WTC11 (cell line): ENCODE results near the gene KAZN. TPM values are rescaled to one million over a fixed set of nuclear protein-coding genes. Genes with fewer than 3 reads are reported as not detected.

ENCODE experiments used
- ATAC-seq: fragments of 200-7000 bp; cut with Tn5 transposase; 2 replicates; pipeline ENCODE4 v1.10.0; 2021; ENCODE audit warnings: mild to moderate bottlenecking, moderate library complexity
- CTCF ChIA-PET: fragments of 300-600 bp; sonication (Branson Sonifier 250); formaldehyde crosslinking; loops from one replicate; lab custom pipeline; 2021; ENCODE audit warnings: antibody characterized with exemption; lab: Charles Lee
- POLR2A ChIA-PET: fragments of 350-600 bp; sonication (Branson Sonifier 250); formaldehyde crosslinking; loops from one replicate; lab custom pipeline; 2021; ENCODE audit warnings: antibody characterized with exemption; lab: Charles Lee
- DNase-seq: peaks from one replicate; pipeline ENCODE4 v3.0.0; 2021; ENCODE audit warnings: low spot score
- H3K27ac Mint-ChIP-seq: 2 replicates; pipeline ENCODE4 v1.8.0; 2021; ENCODE audit warnings: mixed read lengths
- H3K27me3 Mint-ChIP-seq: 2 replicates; pipeline ENCODE4 v1.8.0; 2021; ENCODE audit warnings: low read depth, mild to moderate bottlenecking, moderate library complexity, mixed read lengths
- H3K36me3 Mint-ChIP-seq: 2 replicates; pipeline ENCODE4 v1.8.0; 2021; ENCODE audit warnings: mixed read lengths
- H3K4me1 Mint-ChIP-seq: 2 replicates; pipeline ENCODE4 v1.8.0; 2022; ENCODE audit warnings: mixed read lengths
- H3K4me3 Mint-ChIP-seq: 2 replicates; pipeline ENCODE4 v1.8.0; 2021; ENCODE audit warnings: mild to moderate bottlenecking, moderate library complexity, mixed read lengths
- H3K9me3 Mint-ChIP-seq: 2 replicates; pipeline ENCODE4 v1.8.0; 2021; ENCODE audit warnings: mixed read lengths
- ARID4B ChIP-seq: sonication (generic); formaldehyde crosslinking; IDR thresholded peaks from 2 replicates; pipeline ENCODE4 v1.8.0; 2023; ENCODE audit warnings: missing genetic modification reagents, mild to moderate bottlenecking, borderline replicate concordance
- ATF3 ChIP-seq: sonication (generic); formaldehyde crosslinking; conservative IDR thresholded peaks from 2 replicates; pipeline ENCODE4 v1.8.1; 2022; ENCODE audit warnings: mild to moderate bottlenecking, missing genetic modification reagents
- E2F4 ChIP-seq: sonication (generic); formaldehyde crosslinking; IDR thresholded peaks from 2 replicates; pipeline ENCODE4 v1.8.1; 2022; ENCODE audit warnings: low read depth, mild to moderate bottlenecking, moderate library complexity, missing genetic modification reagents, borderline replicate concordance
- E2F5 ChIP-seq: sonication (generic); formaldehyde crosslinking; IDR thresholded peaks from 2 replicates; pipeline ENCODE4 v1.8.1; 2022; ENCODE audit warnings: mild to moderate bottlenecking, moderate library complexity, missing genetic modification reagents
- ERG ChIP-seq: fragments of 250-450 bp; sonication (Bioruptor Pico); IDR thresholded peaks from 2 replicates; pipeline ENCODE4 v1.8.0; 2021; ENCODE audit warnings: mild to moderate bottlenecking
- ESRRA ChIP-seq: sonication (generic); formaldehyde crosslinking; IDR thresholded peaks from 2 replicates; pipeline ENCODE4 v1.8.1; 2022; ENCODE audit warnings: mild to moderate bottlenecking, missing genetic modification reagents, borderline replicate concordance
- ETV6 ChIP-seq: sonication (generic); formaldehyde crosslinking; IDR thresholded peaks from 2 replicates; pipeline ENCODE4 v1.8.1; 2022; ENCODE audit warnings: mild to moderate bottlenecking, missing genetic modification reagents
- FOXP1 ChIP-seq: sonication (generic); formaldehyde crosslinking; IDR thresholded peaks from 2 replicates; pipeline ENCODE4 v1.8.0; 2022; ENCODE audit warnings: missing genetic modification reagents, mild to moderate bottlenecking, moderate library complexity, borderline replicate concordance
- FOXP4 ChIP-seq: sonication (generic); formaldehyde crosslinking; IDR thresholded peaks from 2 replicates; pipeline ENCODE4 v1.8.0; 2022; ENCODE audit warnings: mild to moderate bottlenecking, missing genetic modification reagents
- OVOL2 ChIP-seq: fragments of 250-450 bp; sonication (Bioruptor Pico); IDR thresholded peaks from 2 replicates; pipeline ENCODE4 v1.9.0; 2021; ENCODE audit warnings: mild to moderate bottlenecking, borderline replicate concordance
- PRRX2 ChIP-seq: fragments of 250-450 bp; sonication (Bioruptor Pico); IDR thresholded peaks from 2 replicates; pipeline ENCODE4 v1.8.0; 2021; ENCODE audit warnings: mild to moderate bottlenecking
- RELA ChIP-seq: sonication (generic); formaldehyde crosslinking; IDR thresholded peaks from 2 replicates; pipeline ENCODE4 v1.8.1; 2022; ENCODE audit warnings: missing genetic modification reagents, mild to moderate bottlenecking, borderline replicate concordance
- SMAD3 ChIP-seq: sonication (generic); formaldehyde crosslinking; IDR thresholded peaks from 2 replicates; pipeline ENCODE4 v1.8.0; 2022; ENCODE audit warnings: missing genetic modification reagents, mild to moderate bottlenecking, borderline replicate concordance
- SP1 ChIP-seq: sonication (generic); formaldehyde crosslinking; conservative IDR thresholded peaks from 2 replicates; pipeline ENCODE4 v1.8.1; 2022; ENCODE audit warnings: missing genetic modification reagents
- TCF7 ChIP-seq: sonication (generic); formaldehyde crosslinking; IDR thresholded peaks from 2 replicates; pipeline ENCODE4 v1.8.0; 2022; ENCODE audit warnings: mild to moderate bottlenecking, low read depth, missing genetic modification reagents, moderate library complexity
- TEAD1 ChIP-seq: sonication (generic); formaldehyde crosslinking; IDR thresholded peaks from 2 replicates; pipeline ENCODE4 v1.8.0; 2022; ENCODE audit warnings: mild to moderate bottlenecking, missing genetic modification reagents
- TEAD4 ChIP-seq: sonication (generic); formaldehyde crosslinking; IDR thresholded peaks from 2 replicates; pipeline ENCODE4 v1.8.0; 2022; ENCODE audit warnings: mild to moderate bottlenecking, missing genetic modification reagents
- ZNF138 ChIP-seq: sonication (generic); formaldehyde crosslinking; conservative IDR thresholded peaks from 2 replicates; pipeline ENCODE4 v1.8.1; 2022; ENCODE audit warnings: mild to moderate bottlenecking, moderate library complexity, missing genetic modification reagents
- ZNF317 ChIP-seq: sonication (generic); formaldehyde crosslinking; IDR thresholded peaks from 2 replicates; pipeline ENCODE4 v1.8.1; 2023; ENCODE audit warnings: low read depth, mild to moderate bottlenecking, moderate library complexity, missing genetic modification reagents, borderline replicate concordance
- ZNF671 ChIP-seq: fragments of 250-450 bp; sonication (Bioruptor Pico); IDR thresholded peaks from 2 replicates; pipeline ENCODE4 v1.8.0; 2021; ENCODE audit warnings: mild to moderate bottlenecking
- total RNA-seq: library from RNA; stranded (reverse); gene quantifications from 3 replicates; pipeline ENCODE4 v1.2.3, GENCODE V29; 2021

Gene KAZN
- total RNA-seq, 1 experiment from 2014 or later, result 19.9 TPM

- TF ChIP-seq ARID4B (CRISPR knock-in tag) (no peak), ZNF317 (no peak), TEAD4 (no peak), ZNF671 (CRISPR knock-in tag) (no peak)
Observed at GRCh38 chr1:14656384-14656937, 58.0 kb downstream of the KAZN start (continued).

- Mint-ChIP-seq H3K27me3 (no peaks in the 10 kb centered on the region), H3K27ac (no peak overlapping the region), H3K4me3 (no peak overlapping the region), H3K4me1 (peaks cover 24% of the 10 kb centered on the region), H3K36me3 (peaks cover 4% of the 10 kb centered on the region), H3K9me3 (peaks cover 4% of the 10 kb centered on the region)
- ChIA-PET POLR2A (no interaction called here), CTCF (interaction anchor here (1.0 kb wide), 1 partner anchor 146 kb away, joined by 3 read pairs; no protein-coding TSS in a partner anchor)
- peak; percentile 49 for ATAC-seq
- TF ChIP-seq E2F4 (CRISPR knock-in tag) (no peak), FOXP1 (no peak), ERG (no peak), OVOL2 (CRISPR knock-in tag) (no peak), SP1 (no peak)
- no peak for DNase-seq
Observed at GRCh38 chr1:14658642-14659041, 60.2 kb downstream of the KAZN start.

- Mint-ChIP-seq H3K4me3 (no peak overlapping the region), H3K36me3 (peaks cover 8% of the 10 kb centered on the region), H3K27ac (no peak overlapping the region), H3K9me3 (peaks cover 7% of the 10 kb centered on the region), H3K4me1 (peaks cover 24% of the 10 kb centered on the region), H3K27me3 (no peaks in the 10 kb centered on the region)
- ChIA-PET POLR2A (interaction anchor here (0.6 kb wide), 1 partner anchor 402 kb away, joined by 4 read pairs; no protein-coding TSS in a partner anchor), CTCF (interaction anchor here (1.0 kb wide), 1 partner anchor 70 kb away, joined by 4 read pairs; no protein-coding TSS in a partner anchor)
- ATAC-seq (no peak), DNase-seq (no peak)
- no peak for TF ChIP-seq ZNF138 (CRISPR knock-in tag)
- TF ChIP-seq ATF3 (CRISPR knock-in tag), result no peak
- TF ChIP-seq ESRRA (CRISPR knock-in tag), result no peak
- TF ChIP-seq ERG, result no peak
- no peak for TF ChIP-seq TEAD1 (CRISPR knock-in tag)
- no peak for TF ChIP-seq ETV6 (CRISPR knock-in tag)
- no peak for TF ChIP-seq TEAD4
- TF ChIP-seq RELA (CRISPR knock-in tag), result no peak
- no peak for TF ChIP-seq FOXP1
- TF ChIP-seq FOXP4 (CRISPR knock-in tag), result no peak
- no peak for TF ChIP-seq PRRX2 (CRISPR knock-in tag)
- TF ChIP-seq E2F5 (CRISPR knock-in tag), result no peak
- TF ChIP-seq TCF7 (CRISPR knock-in tag), result no peak
- no peak for TF ChIP-seq SMAD3 (CRISPR knock-in tag)
Observed at GRCh38 chr1:14659913-14660312, 61.4 kb downstream of the KAZN start.
